Lower lobe of right lung (tissue), 2 donors: ENCODE data around the gene MOSPD2. TPM values are rescaled to one million over a fixed set of nuclear protein-coding genes. Genes with fewer than 3 reads are reported as not detected.

Experiments
- ATAC-seq, 2 donors: fragments of 200-7000 bp; cut with Tn5 transposase; one replicate each; pipeline ENCODE4 v1.9.1; 2020 to 2022; ENCODE audit warnings: mild to moderate bottlenecking in 2 of 2, moderate library complexity in 2 of 2
- DNase-seq: peaks from one replicate; pipeline ENCODE4 v3.0.0-alpha.2; 2020
- H3K27ac ChIP-seq: fragments of 200-600 bp; one replicate; pipeline ENCODE4 v1.8.0; 2022
- H3K27me3 ChIP-seq: fragments of 200-600 bp; one replicate; pipeline ENCODE4 v1.8.0; 2022; ENCODE audit warnings: low read depth
- H3K36me3 ChIP-seq: fragments of 200-600 bp; one replicate; pipeline ENCODE4 v1.8.0; 2022; ENCODE audit warnings: mild to moderate bottlenecking
- H3K4me1 ChIP-seq: fragments of 200-600 bp; one replicate; pipeline ENCODE4 v1.8.0; 2022
- H3K4me3 ChIP-seq: fragments of 200-600 bp; one replicate; pipeline ENCODE4 v1.8.0; 2022; ENCODE audit warnings: mild to moderate bottlenecking
- H3K9me3 ChIP-seq: fragments of 200-600 bp; one replicate; pipeline ENCODE4 v1.8.0; 2022
- intact Hi-C: fragments of 100-400 bp; cut with DNase I; formaldehyde crosslinking; loops from one replicate; pipeline ENCODE4 v1.11.0; 2022
- total RNA-seq: library from RNA; stranded (reverse); fragmentation: NEBNext Ultra II Directional; extraction: Animal tissue kit (Norgen Biotek cat#: 25700); gene quantifications from one replicate; pipeline ENCODE4 v1.2.1, GENCODE V29; 2021
- TF ChIP-seq, protein P1 (sequence below): fragments of 200-600 bp; IDR thresholded peaks from one replicate; pipeline ENCODE4 v1.8.0; 2022; ENCODE audit warnings: antibody characterized with exemption, mild to moderate bottlenecking
- donor health status: DM: no; HTN: yes; CAD: no; lungs with severe emphysema.

The MOSPD2 gene
- total RNA-seq, 1 donor from 2014 or later = 39.8 TPM

DNA sequence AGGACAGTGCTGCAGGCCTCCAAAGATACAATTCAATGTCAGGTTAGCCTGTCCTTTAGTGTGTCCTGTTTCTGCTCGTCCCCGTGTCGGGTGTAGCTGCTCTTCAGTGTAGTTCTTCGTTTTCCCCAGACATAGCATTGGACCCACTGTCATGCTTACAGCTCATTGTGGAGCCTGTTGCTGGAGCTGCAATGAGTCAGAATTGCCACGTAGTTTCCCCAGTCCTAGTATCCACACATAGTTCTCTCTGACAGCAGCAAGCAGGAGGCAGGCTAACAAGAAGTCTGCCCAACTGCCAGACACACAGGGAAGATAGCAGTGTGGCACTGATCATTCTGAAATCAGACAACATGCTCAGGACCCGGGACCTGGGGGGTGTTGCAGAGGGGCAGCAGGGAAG, 49.2 kb downstream of the MOSPD2 start:
- Histone ChIP-seq H3K36me3 (peaks cover 16% of the 10 kb centered on the region), H3K9me3 (no peaks in the 10 kb centered on the region), H3K4me3 (no peak overlapping the region), H3K27me3 (no peaks in the 10 kb centered on the region), H3K4me1 (no peaks in the 10 kb centered on the region), H3K27ac (no peak overlapping the region)
- intact Hi-C loops = no loop called here
- ATAC-seq (no peak), DNase-seq (no peak)
- TF ChIP-seq, protein P1, sequence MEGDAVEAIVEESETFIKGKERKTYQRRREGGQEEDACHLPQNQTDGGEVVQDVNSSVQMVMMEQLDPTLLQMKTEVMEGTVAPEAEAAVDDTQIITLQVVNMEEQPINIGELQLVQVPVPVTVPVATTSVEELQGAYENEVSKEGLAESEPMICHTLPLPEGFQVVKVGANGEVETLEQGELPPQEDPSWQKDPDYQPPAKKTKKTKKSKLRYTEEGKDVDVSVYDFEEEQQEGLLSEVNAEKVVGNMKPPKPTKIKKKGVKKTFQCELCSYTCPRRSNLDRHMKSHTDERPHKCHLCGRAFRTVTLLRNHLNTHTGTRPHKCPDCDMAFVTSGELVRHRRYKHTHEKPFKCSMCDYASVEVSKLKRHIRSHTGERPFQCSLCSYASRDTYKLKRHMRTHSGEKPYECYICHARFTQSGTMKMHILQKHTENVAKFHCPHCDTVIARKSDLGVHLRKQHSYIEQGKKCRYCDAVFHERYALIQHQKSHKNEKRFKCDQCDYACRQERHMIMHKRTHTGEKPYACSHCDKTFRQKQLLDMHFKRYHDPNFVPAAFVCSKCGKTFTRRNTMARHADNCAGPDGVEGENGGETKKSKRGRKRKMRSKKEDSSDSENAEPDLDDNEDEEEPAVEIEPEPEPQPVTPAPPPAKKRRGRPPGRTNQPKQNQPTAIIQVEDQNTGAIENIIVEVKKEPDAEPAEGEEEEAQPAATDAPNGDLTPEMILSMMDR = no peak

DNA sequence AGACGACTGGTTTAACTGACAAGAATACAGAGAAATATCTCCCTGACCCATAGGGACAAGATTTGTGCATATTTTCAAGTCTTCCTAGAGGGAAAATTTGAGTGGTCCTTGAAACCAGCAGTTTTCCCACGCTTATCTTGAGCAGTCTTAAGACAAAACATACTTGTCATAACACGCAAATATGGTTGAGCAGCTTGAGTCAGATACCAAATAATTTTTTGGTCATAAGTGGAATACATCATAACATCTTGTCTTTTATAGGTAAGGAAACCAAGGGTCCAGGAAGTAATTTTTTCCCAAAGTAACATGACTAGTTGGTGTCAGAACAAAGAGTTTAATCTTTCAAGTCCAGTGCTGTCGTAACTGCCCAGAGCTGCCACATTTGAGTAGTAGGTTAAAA, 50.5 kb downstream of the MOSPD2 start:
- Histone ChIP-seq H3K27ac (no peak overlapping the region), H3K4me1 (no peaks in the 10 kb centered on the region), H3K4me3 (no peak overlapping the region), H3K36me3 (peaks cover 5% of the 10 kb centered on the region), H3K9me3 (no peaks in the 10 kb centered on the region), H3K27me3 (no peaks in the 10 kb centered on the region)
- intact Hi-C loops = no loop called here
- DNase-seq (no peak), ATAC-seq (no peak)
- TF ChIP-seq, protein P1 = no peak

DNA sequence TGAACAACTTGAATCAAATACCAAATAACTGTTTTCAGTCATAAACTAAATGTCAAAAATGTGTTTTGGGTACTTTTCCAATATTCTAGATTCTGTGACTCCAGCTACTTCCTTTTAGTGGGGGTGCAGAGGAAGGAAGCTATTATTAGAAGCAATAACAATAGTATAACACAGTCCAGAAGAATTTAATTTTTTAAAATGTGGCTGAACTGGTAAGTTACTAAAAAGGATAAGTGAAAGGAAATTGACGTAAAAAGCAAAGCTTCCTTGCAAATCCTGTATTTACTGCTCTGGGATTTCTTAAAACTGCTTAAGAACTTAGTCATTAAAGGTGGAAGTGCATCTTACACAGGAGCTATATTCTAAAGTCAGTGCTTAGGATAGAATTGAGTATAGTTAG, 53.2 kb downstream of the MOSPD2 start:
- DNase-seq (no peak), ATAC-seq (no peak)
- no peak overlapping the region for H3K27ac ChIP-seq
- no peak overlapping the region for H3K4me3 ChIP-seq
- no peaks in the 10 kb centered on the region for H3K36me3 ChIP-seq
- TF ChIP-seq, protein P1 = no peak
- no peaks in the 10 kb centered on the region for H3K27me3 ChIP-seq
- no peaks in the 10 kb centered on the region for H3K9me3 ChIP-seq
- no peaks in the 10 kb centered on the region for H3K4me1 ChIP-seq
- intact Hi-C loops = no loop called here

DNA sequence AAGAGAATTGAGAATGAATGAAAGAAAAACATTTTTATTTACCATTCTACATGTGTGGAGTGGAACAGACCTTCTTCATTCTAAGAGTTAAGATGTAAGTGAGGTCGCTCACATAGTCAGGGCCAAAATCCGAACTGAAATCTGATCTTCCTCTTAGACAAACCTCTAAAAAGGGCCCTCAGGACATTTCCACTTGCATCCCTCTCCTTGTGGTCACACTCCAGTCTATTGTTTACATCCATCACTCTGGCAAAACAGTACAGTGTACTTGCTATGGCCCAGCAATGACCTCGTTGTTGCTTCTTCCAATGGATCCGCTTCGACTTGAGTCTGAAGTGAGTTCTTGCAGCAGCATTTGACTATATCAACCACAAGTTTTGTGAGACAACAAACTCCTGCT, 54.2 kb downstream of the MOSPD2 start:
- no peak overlapping the region for H3K27ac ChIP-seq
- intact Hi-C loops = no loop called here
- no peaks in the 10 kb centered on the region for H3K4me1 ChIP-seq

DNA sequence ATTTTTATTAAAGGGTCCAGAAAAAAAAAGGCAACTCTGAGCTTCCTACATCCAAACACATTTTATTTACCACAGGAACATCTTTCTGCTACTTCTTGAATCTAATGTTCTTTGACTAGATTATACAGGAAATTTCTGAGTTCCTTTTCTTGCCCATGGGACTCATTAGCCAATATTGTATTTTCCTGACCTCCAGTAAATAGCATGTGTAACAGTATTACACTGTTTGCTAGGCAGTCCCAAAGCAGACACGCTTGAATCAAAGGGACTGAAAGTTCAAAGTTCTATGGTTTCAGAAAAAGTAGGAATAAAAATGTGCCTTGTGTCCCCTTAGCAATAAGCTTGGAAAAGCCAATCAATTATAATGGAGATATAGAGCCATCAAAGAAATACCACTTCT, 57.4 kb downstream of the MOSPD2 start:
- Histone ChIP-seq H3K4me3 (no peak overlapping the region), H3K4me1 (no peaks in the 10 kb centered on the region), H3K36me3 (no peaks in the 10 kb centered on the region), H3K27me3 (no peaks in the 10 kb centered on the region), H3K27ac (no peak overlapping the region), H3K9me3 (no peaks in the 10 kb centered on the region)
- intact Hi-C loops = no loop called here
- DNase-seq (no peak), ATAC-seq (no peak)
- TF ChIP-seq, protein P1 = no peak

More for the DNA sequence above, 54.2 kb downstream of the MOSPD2 start:
- TF ChIP-seq, protein P1 = no peak
- H3K9me3 ChIP-seq = no peaks in the 10 kb centered on the region
- H3K27me3 ChIP-seq = no peaks in the 10 kb centered on the region
- ATAC-seq (no peak), DNase-seq (no peak)
- no peaks in the 10 kb centered on the region for H3K36me3 ChIP-seq
- no peak overlapping the region for H3K4me3 ChIP-seq

DNA sequence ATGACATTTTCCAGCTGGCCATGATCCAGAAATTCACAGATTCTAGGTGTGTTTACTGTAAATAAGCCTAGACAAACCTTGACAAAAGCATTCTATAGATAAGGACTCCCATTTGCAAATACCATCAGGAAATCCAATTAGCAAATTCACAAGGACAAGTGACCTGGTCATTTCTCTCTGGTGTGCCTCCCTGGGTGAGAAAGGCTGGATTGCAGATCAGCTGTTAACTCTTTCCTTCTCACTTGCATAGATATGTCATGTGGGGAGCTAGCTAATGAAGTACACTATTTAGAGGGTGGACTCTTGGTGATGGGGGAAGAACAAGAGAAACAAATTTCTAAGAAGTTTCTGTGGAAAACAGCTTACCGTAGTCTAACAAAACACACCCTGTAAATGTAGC, 58.9 kb downstream of the MOSPD2 start:
- no peaks in the 10 kb centered on the region for H3K4me1 ChIP-seq
- no peaks in the 10 kb centered on the region for H3K9me3 ChIP-seq
- TF ChIP-seq, protein P1 = no peak
- H3K4me3 ChIP-seq = no peak overlapping the region
- intact Hi-C loops = no loop called here
- ATAC-seq = no peak
- no peak for DNase-seq
- H3K27me3 ChIP-seq = no peaks in the 10 kb centered on the region
- H3K27ac ChIP-seq = no peak overlapping the region
- no peaks in the 10 kb centered on the region for H3K36me3 ChIP-seq
